COLO668 (cell line): Measurements from ENCODE around the gene FOXO3.

ENCODE experiments used
- DNase-seq: peaks from one replicate; lab custom pipeline; 2025; ENCODE audit not compliant: unreplicated experiment; lab: John Stamatoyannopoulos, UW

Gene FOXO3

DNA sequence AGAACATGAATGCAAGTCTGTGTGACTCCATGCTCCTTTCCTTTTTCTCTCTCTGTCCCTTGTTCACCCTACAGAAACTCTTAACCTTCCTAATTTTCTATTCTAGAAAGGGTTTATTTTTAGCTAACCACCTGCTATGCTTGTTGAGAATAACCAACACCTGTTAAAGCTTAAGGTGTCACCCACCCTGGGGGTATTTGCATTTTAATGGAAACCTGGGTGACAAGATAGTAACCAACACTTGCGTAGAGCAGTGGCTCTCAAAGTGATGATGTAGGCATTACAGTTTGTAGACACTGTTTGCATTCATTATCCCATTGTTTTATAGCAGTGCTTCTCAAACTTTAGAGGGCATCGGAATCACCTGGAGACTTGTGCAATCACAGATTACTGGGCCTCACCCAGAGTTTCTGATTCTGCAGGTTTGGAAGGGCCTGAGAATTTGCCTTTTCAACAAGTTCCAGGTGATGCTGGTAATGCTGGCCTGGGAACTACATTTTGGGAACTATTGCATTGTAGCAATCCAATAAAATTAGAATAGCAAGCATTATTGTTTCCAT, 173.1 kb downstream of the FOXO3 start:
- no peak for DNase-seq
